ENCODE data around the gene PHETA2.

DNA sequence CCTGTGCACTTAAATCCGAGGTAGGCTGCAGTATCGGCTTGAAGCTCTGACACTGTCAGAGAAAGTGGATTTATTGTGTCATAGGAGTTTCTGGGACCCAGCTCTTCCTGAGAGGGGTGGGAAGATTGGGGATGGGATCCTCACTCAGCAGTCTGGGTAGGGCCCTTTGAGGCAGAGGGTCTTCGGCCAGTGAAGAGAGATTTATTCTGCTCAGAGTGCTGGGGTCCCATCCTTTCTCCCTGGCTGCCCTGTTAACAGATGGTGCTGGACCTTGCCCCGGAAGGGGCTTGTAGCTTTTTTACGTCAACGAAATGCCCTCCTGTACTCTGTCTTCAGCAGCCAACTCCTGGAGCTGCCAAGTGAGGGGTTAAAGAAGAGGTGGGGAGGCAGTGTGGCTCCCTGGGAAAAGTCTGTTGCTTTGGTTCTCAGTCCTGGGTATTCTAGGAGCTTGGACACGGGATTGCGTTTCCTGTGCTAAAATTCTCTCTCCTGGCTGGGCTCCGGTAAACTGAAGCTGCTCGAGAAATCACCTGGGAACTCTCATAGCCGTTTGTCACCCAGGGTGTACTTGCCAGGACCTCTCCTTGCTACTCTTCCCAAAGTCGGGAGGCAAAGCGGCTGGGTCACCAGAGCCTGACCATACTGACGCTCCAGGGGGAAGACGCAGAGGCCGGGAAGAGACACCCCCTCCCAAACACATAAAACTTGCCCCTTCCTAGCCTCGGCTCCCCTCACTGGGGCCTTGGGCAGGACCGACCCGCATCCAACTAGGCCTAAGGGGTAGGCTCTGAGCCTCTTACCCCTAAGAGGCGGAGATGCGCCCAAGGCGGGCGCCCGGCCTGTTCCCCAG is 4.6 kb downstream of the PHETA2 start:
- TF ChIP-seq FOXP2 (optimal IDR thresholded peaks at IDR 0.05; ENCODE audit: control extremely low read depth, extremely low read length, insufficient read depth) (no peak), POLR2AphosphoS5 (IDR thresholded peaks at IDR 0.05; ENCODE audit: borderline replicate concordance, low read depth, low read length) (no peak)
